Measurements from ENCODE around the gene CHST2.

The CHST2 gene

DNA sequence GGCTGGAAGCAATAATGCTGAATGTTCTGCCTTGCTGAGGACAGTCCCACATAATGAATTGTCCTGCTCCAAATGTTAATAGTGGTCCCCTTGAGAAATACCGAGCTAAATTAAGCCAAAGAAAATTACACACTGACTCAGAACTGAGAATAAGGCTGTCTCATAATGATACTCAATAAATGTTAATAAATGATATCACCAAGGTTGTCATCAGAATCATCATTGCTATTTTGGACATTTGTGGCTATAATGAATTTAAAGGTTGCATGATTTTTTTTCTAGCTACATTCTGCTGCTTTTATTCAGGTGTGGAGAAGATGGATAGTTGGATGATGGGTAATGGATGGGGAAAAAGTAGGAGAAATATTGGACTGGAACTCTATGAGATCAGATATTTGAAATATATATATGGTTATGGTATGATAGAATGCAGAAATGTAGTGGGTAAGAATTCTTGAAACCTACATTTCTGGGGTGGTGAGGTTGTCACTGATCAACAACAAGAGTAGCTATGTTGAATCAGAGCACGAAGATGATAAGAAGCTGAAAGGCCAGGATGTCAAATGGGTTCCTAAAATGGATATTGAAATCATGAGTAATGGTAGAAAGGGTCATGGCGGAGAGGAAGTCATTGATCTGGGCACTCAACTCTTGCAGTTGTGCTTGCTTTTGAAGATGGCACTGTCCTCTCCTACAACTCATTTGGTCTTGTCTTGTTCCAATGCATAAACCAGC lies 12.8 kb downstream of the CHST2 start:
- no peak overlapping the region for H3K4me3 ChIP-seq (replicated peaks in 1 of 2; ENCODE audit: low read depth in 2 of 2, low read length in 2 of 2)
- TF ChIP-seq, protein P1, sequence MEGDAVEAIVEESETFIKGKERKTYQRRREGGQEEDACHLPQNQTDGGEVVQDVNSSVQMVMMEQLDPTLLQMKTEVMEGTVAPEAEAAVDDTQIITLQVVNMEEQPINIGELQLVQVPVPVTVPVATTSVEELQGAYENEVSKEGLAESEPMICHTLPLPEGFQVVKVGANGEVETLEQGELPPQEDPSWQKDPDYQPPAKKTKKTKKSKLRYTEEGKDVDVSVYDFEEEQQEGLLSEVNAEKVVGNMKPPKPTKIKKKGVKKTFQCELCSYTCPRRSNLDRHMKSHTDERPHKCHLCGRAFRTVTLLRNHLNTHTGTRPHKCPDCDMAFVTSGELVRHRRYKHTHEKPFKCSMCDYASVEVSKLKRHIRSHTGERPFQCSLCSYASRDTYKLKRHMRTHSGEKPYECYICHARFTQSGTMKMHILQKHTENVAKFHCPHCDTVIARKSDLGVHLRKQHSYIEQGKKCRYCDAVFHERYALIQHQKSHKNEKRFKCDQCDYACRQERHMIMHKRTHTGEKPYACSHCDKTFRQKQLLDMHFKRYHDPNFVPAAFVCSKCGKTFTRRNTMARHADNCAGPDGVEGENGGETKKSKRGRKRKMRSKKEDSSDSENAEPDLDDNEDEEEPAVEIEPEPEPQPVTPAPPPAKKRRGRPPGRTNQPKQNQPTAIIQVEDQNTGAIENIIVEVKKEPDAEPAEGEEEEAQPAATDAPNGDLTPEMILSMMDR (IDR thresholded peaks at IDR 0.05; ENCODE audit: low read depth, low read length), result no peak
- DNase-seq (ENCODE audit: low read depth in 2 of 2), result no peak

DNA sequence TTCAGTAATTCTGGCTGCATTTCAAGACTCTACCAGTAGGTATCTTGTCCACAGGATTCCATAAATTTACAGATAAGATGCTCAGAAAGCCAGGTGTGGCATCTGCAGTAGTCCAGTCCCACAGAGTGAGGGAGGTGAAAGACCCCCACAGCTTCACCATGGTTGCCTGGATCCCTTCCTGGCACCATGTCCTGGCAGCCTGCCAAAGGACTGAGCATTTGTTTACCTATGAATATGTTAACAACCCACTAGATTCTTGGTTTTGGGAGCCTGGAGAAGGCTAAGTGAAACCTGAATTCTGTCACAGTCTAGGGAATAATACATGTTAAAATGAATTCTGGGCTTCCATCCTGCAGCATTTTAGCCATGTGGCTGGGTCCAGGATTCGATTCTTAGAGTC lies 14.9 kb downstream of the CHST2 start:
- TF ChIP-seq, protein P1 (IDR thresholded peaks at IDR 0.05; ENCODE audit: low read depth, low read length), result no peak
- no peak overlapping the region for H3K4me3 ChIP-seq (replicated peaks in 1 of 2; ENCODE audit: low read depth in 2 of 2, low read length in 2 of 2)
- peak in 1 of 2 donors; percentile 33 for DNase-seq (ENCODE audit: low read depth in 2 of 2)

DNA sequence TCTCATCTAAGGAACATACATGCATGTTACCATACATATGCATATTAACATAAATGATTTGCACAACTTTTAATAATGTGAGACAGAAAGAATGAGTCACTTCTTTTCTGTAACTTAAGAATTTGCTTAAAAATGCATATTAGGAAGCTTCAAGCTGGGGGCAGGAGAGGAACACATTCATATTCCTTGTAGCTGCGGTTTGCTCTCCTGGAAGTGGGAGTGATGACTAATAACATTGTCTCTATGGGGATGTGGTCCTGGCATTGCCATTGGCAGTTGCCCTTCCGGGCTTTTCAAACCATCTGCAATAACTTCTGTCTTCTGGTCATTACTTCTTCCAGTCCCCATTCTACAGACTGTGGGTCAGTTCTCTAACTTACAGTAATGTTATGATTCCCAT lies 15.6 kb downstream of the CHST2 start:
- DNase-seq (ENCODE audit: low read depth in 2 of 2), result peak; percentile 94 to 96
- no peak overlapping the region for H3K4me3 ChIP-seq (replicated peaks in 1 of 2; ENCODE audit: low read depth in 2 of 2, low read length in 2 of 2)

DNA sequence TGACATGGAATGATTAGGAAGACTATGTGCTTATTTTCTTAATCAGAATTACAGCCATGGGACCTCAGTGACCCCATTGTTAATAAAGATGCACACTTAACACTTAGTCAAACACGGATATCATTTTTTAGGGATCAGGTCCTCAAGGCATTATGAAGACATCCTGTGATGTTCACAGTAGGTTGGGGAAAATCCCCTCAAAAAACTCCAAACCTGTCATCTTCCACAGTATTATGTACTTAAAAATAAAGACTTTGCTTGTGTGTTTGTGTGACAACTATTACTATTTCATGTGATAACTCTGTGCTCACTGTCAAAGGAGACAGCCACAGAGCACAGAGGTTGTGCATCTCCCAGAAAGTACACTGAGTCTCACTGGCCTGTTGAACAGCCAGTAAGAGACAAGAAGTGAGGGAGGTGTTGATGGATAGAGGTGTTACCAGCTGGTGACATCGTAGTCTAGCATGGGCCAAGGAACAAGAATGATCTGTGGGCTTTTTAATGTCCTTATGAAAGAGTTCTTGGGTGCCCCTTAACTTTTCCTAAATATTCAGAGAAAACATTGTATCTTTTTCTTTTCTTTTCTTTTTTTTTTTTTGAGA lies 18.0 kb downstream of the CHST2 start:
- H3K4me3 ChIP-seq (replicated peaks in 1 of 2; ENCODE audit: low read depth in 2 of 2, low read length in 2 of 2), result no peak overlapping the region
- no peak for DNase-seq (ENCODE audit: low read depth in 2 of 2)
- TF ChIP-seq, protein P1 (IDR thresholded peaks at IDR 0.05; ENCODE audit: low read depth, low read length), result no peak

More for the DNA sequence above, 15.6 kb downstream of the CHST2 start:
- TF ChIP-seq, protein P1 (IDR thresholded peaks at IDR 0.05; ENCODE audit: low read depth, low read length), result peak; percentile 13

DNA sequence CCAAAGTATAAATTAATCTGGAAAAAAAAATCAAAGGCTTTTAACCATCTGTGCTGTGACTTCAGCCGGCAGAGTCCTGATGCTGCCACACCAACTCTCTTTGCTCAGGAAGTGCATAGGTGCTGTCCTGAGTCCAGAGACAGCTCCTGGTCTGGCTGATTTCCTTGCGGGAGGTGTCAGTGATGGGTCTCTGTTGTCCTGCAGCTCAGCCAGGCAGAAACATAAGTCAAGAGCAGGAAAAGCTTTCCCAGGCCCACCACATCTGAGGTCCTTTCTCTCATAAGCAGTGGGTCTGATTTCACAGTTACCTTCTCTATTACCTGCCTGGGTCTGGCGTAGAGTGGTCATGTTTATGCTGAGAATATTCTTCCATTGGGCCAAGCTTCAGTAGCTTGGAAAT lies 19.4 kb downstream of the CHST2 start:
- DNase-seq (ENCODE audit: low read depth in 2 of 2), result no peak
- H3K4me3 ChIP-seq (replicated peaks in 1 of 2; ENCODE audit: low read depth in 2 of 2, low read length in 2 of 2), result no peak overlapping the region
- TF ChIP-seq, protein P1 (IDR thresholded peaks at IDR 0.05; ENCODE audit: low read depth, low read length), result no peak

DNA sequence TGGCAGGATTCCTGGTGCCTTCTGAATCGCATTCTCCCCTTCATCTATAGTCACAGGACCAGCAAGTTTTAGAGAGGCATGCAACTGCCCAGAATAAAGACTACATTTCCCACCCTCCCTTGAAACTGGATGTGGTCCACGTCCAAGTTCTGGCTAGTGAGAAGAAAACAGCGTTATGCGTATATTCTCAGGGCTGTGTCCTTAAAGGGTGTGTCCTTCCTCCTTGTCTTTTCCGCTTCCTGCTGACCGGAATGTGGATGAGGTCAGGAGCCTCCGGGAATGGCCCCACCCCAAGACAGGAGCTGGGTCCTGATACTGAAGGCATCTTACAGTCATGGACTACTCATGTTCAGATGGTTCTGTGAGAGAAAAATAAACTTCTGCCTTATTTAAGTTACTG lies 20.2 kb downstream of the CHST2 start:
- peak; percentile 78 to 89 for DNase-seq (ENCODE audit: low read depth in 2 of 2)
- H3K4me3 ChIP-seq (replicated peaks in 1 of 2; ENCODE audit: low read depth in 2 of 2, low read length in 2 of 2), result no peak overlapping the region
- TF ChIP-seq, protein P1 (IDR thresholded peaks at IDR 0.05; ENCODE audit: low read depth, low read length), result no peak

All from cardiac fibroblast (primary cell).